Body of pancreas (tissue), 4 donors: ENCODE data around the gene SLC66A3. TPM values are rescaled to one million over a fixed set of nuclear protein-coding genes. Genes with fewer than 3 reads are reported as not detected.

Experiments used
- ATAC-seq: fragments of 150-250 bp; one replicate; pipeline ENCODE4 v1.9.1; 2016
- DNase-seq, 4 donors: peaks; one replicate each; pipeline ENCODE4 v3.0.0-alpha.2; 2019
- H3K27ac ChIP-seq, 4 donors: fragments of 200-600 bp; sonication (generic); 1 replicate in 3 of 4; 2 replicates in 1 of 4; pipeline versions ENCODE4 v1.5.1 to v1.6.1; 2016 to 2019; ENCODE audit warnings: mild to moderate bottlenecking in 1 of 4, mixed read lengths in 1 of 4, moderate library complexity in 1 of 4
- H3K27me3 ChIP-seq, 2 donors: fragments of 200-600 bp; sonication (generic); one replicate each; pipeline ENCODE4 v1.6.0; 2016; ENCODE audit warnings: mild to moderate bottlenecking in 1 of 2
- H3K36me3 ChIP-seq, 2 donors: fragments of 200-600 bp; sonication (generic); replicated peaks in 1 of 2; 2 replicates each; pipeline ENCODE4 v1.5.1; 2016; ENCODE audit warnings: low read depth in 2 of 2; ENCODE audit not compliant: insufficient read depth in 1 of 2
- H3K4me1 ChIP-seq: fragments of 200-600 bp; sonication (generic); one replicate; pipeline ENCODE4 v1.6.0; 2016
- H3K4me3 ChIP-seq, 2 donors: fragments of 200-600 bp; sonication (generic); 1 replicate in 1 of 2; 2 replicates in 1 of 2; pipeline ENCODE4 v1.5.1; 2016 to 2019
- H3K9me3 ChIP-seq, 3 donors: fragments of 200-600 bp; sonication (generic); 1 replicate in 2 of 3; 2 replicates in 1 of 3; pipeline ENCODE4 v1.5.1; 2016
- POLR2A ChIP-seq, 3 donors: fragments of 450-650 bp; IDR thresholded peaks; one replicate each; pipeline ENCODE4 v1.6.1; 2016; ENCODE audit warnings: antibody characterized with exemption in 3 of 3, mild to moderate bottlenecking in 2 of 3
- WGBS, 2 donors: methylation state at CpG; one replicate each; pipeline ENCODE4 v1.1.5; 2017; 5-methylcytosine and 5-hydroxymethylcytosine counted together
- intact Hi-C: fragments of 100-400 bp; cut with DNase I; formaldehyde crosslinking; loops from one replicate; pipeline ENCODE4 v1.15.1; 2023
- total RNA-seq, 2 donors: library from RNA; depleted of rRNA; stranded (reverse); fragments of >200 nt; gene quantifications; one replicate each; pipeline ENCODE4 v1.1.0, GENCODE V29; 2016
- TF ChIP-seq, protein P1 (sequence below), 7 experiments: fragments of 450-650 bp in 4 of 7; fragments of 200-600 bp in 3 of 7; sonication (generic) in 3 of 7; IDR thresholded peaks; one replicate each; pipeline ENCODE4 v1.5.1; 2016 to 2019; ENCODE audit warnings: antibody characterized with exemption in 7 of 7

SLC66A3 gene
- total RNA-seq, 2 donors from 2014 or later, result 28.0 to 38.2 TPM

DNA sequence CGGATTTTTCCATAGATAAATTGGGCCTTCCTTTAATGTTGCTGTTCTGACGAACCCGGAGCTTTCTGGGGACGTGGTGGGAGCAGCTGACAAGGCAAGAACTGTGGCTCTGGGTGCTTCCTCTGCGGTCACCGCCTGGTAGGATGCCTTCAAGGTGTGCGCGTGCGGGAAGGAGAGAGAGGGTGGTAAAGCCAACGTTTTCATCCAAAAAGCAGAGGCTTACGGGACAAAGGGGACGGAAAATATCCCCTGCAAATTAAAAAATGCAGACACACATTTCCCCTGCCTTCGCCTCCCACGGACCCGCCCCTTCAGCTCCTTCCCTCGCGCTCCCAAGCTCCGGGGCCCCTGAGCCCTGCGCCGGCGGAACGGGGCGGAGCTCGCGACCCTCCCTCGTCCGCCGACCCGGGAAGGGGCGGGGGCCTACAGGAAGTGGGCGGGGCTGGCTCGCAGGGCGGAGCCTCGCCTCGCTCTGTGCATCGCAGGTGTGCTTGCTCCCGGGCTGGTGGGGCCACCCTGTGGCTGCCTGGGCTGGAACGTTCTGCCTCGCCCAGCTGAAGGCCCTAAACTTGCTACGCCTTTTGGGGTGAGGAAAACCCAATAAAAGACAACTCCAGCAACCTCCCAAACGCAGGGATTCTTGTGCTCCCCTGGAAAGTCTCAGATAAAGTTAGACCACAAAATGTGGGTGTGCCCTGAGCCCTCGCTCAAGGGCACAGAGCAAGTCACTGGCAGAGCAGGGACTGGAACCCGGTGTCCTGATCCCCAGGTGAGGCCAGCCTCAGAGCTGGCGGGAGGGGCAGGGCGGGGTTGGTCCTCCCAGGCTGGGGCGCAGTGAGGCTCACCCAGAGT is 25.4 kb upstream of the SLC66A3 start:
- H3K27me3 ChIP-seq, result no peaks in the 10 kb centered on the region
- 4 to 5% methylated on average over 27 to 41 of the region's 46 CpGs for WGBS, 2 donors
- H3K4me3 ChIP-seq, result peak overlapping the region in 1 of 2 donors; percentile 38
- peaks cover 27% of the 10 kb centered on the region for H3K4me1 ChIP-seq
- TF ChIP-seq, protein P1, sequence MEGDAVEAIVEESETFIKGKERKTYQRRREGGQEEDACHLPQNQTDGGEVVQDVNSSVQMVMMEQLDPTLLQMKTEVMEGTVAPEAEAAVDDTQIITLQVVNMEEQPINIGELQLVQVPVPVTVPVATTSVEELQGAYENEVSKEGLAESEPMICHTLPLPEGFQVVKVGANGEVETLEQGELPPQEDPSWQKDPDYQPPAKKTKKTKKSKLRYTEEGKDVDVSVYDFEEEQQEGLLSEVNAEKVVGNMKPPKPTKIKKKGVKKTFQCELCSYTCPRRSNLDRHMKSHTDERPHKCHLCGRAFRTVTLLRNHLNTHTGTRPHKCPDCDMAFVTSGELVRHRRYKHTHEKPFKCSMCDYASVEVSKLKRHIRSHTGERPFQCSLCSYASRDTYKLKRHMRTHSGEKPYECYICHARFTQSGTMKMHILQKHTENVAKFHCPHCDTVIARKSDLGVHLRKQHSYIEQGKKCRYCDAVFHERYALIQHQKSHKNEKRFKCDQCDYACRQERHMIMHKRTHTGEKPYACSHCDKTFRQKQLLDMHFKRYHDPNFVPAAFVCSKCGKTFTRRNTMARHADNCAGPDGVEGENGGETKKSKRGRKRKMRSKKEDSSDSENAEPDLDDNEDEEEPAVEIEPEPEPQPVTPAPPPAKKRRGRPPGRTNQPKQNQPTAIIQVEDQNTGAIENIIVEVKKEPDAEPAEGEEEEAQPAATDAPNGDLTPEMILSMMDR (IDR thresholded peaks at IDR 0.05), result peak; percentile 42 to 80 (median 67)
- peak; percentile 27 to 63 (median 56) for TF ChIP-seq POLR2A (IDR thresholded peaks at IDR 0.05)
- intact Hi-C loops, result no loop called here
- no peaks in the 10 kb centered on the region for H3K36me3 ChIP-seq
- peak overlapping the region; percentile 34 to 77 (median 66) for H3K27ac ChIP-seq
- no peaks in the 10 kb centered on the region for H3K9me3 ChIP-seq
- ATAC-seq (peak; percentile 84), DNase-seq (peak; percentile 87 to 93 (median 88))

DNA sequence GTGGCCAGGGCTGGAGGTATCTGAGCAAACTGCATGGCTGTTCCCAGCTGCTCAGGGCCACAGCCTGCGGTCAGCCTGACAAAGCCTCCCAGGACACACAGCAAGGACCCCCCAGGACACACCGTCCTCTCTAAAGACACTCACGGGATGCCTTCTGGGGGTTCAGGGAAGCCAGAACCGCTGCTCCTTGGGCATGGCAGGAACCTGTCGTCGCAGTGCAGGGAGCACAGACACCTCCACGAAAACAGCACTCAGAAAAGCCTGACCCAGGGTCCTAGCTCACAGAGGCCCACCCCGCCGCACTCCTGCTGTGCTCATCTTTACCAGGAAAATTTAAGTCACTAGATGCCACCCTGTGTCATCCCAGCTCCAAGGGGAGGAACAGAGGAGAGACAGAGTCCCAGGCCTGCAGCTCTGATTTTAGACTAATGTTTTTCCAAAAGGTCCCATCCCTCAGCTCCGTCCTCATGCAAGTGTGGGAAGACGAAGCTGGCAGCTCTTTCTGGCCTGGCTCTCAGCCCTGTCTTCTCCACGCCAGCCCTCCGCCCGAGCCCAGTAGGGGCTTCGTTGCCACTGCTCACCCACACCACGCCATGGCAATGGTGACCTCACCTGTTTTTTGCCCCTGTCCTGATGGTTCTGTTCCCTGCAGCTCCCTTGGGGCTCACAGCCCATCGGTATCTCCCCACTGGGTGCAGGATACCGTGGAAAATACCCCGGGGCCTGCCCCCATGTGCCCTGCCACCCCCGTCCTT is 23.9 kb upstream of the SLC66A3 start:
- no peak overlapping the region for H3K27ac ChIP-seq
- no peak for DNase-seq
- H3K4me1 ChIP-seq, result peaks cover 27% of the 10 kb centered on the region
- intact Hi-C loops, result no loop called here
- TF ChIP-seq POLR2A (IDR thresholded peaks at IDR 0.05), result no peak
- TF ChIP-seq, protein P1 (IDR thresholded peaks at IDR 0.05), result no peak
- no peaks in the 10 kb centered on the region for H3K36me3 ChIP-seq
- H3K4me3 ChIP-seq, result no peak overlapping the region
- no peaks in the 10 kb centered on the region for H3K9me3 ChIP-seq
- ATAC-seq, result no peak
- 81 to 89% methylated on average over 18 to 20 of the region's 20 CpGs for WGBS, 2 donors
- H3K27me3 ChIP-seq, result no peaks in the 10 kb centered on the region

DNA sequence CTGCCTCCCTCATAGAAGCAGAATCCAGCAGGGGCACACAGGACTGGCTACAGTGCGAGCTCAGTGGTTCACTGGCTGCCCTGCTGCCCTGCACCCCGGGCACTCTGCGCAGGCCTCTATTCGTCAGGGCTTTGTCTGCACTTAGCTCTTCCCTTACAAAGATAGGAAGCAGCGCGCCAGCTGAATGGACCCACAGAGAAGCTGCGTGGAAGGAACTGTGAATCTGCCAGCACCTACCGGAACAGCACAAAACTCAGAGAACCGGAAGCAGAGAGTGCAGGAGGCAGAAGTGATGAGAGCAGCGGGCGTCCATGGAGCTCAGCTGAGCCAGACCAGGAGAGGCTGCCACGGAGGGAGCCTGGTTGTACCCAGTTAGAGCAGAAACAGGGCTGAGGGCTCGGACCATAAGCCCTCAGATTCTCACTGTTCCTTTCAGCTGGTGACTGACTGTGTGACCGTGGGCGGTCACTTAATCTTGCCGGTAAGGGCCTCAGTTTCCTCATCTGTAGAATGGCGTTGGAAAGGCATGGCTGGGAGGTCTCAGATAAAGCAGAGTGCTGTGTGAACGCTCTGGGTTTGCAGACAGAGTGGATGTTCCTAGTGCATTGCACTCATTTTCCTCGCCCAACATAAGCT is 23.1 kb upstream of the SLC66A3 start:
- TF ChIP-seq, protein P1 (IDR thresholded peaks at IDR 0.05), result no peak
- WGBS, 2 donors, result 54 to 63% methylated on average over 17 to 19 of the region's 19 CpGs
- Histone ChIP-seq H3K4me3 (no peak overlapping the region), H3K36me3 (no peaks in the 10 kb centered on the region), H3K27me3 (no peaks in the 10 kb centered on the region), H3K27ac (peak overlapping the region in 1 of 4 donors; percentile 60), H3K9me3 (no peaks in the 10 kb centered on the region), H3K4me1 (peaks cover 27% of the 10 kb centered on the region)
- ATAC-seq, result no peak
- intact Hi-C loops, result no loop called here
- DNase-seq, result no peak

DNA sequence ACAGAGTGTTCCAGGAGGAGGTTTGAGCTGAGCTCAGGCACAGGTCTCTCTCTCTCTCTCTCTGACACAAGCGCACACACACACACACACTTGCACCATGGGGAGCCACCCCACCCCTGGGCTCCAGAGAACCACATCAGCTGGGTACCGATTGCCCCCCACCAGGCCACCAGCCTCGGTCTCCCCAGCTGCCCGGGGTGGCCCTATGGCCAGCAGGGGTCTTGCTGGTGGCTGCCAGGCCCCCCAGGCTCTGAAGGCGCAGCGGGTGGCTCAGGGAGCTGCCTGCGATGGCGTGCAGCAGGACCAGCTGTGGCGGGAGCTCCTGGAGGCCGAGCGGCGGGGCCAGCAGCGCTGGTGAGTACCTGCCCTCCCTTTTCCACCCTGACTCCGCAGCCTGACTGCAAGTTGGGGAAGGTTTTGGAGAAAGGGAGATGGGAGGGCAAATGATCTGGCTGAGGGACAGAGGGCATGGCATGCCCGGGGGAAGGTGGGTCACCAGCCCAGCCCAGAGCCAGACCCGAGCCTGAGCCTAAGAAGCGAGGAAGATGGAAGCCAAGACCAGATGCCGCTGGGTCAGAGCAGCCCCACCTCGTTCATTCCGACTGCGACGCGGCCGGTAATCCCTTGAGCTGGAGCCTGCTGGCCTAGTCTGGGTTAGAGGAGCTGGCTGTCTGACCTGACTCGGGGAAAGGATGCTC is 21.9 kb upstream of the SLC66A3 start:
- WGBS, 2 donors, result 21 to 37% methylated on average over 11 to 25 of the region's 25 CpGs
- peak overlapping the region in 3 of 4 donors; percentile 9 to 69 (median 60) for H3K27ac ChIP-seq
- no peaks in the 10 kb centered on the region for H3K36me3 ChIP-seq
- peaks cover 27% of the 10 kb centered on the region for H3K4me1 ChIP-seq
- H3K9me3 ChIP-seq, result no peaks in the 10 kb centered on the region
- TF ChIP-seq, protein P1 (IDR thresholded peaks at IDR 0.05), result no peak
- TF ChIP-seq POLR2A (IDR thresholded peaks at IDR 0.05), result no peak
- DNase-seq (peak in 1 of 4 donors; percentile 35), ATAC-seq (no peak)
- peak overlapping the region; percentile 2 to 12 for H3K4me3 ChIP-seq
- no peaks in the 10 kb centered on the region for H3K27me3 ChIP-seq
- intact Hi-C loops, result no loop called here
